Measurements from ENCODE around the gene HIPK4. TPM values are rescaled to one million over a fixed set of nuclear protein-coding genes. Genes with fewer than 3 reads are reported as not detected.

Gene HIPK4
- total and polyA plus RNA-seq, 2 donors from 2014 or later, result 0.09 TPM; not detected in 1

GRCh38 chr19:40417643-40417981 is 27.6 kb upstream of the HIPK4 start:
- no peak for FAIRE-seq
- H3K4me1 ChIP-seq (ENCODE audit: control insufficient read depth in 2 of 3, insufficient read depth in 2 of 3, low read depth in 1 of 3, low read length in 3 of 3), result peaks cover 3 to 8% (median 6%) of the 10 kb centered on the region in 3 donors
- H3K4me3 ChIP-seq (ENCODE audit: low read length in 3 of 3), result no peak overlapping the region

GRCh38 chr19:40416918-40417642 is 27.1 kb upstream of the HIPK4 start:
- Histone ChIP-seq H3K27me3 (ENCODE audit: control insufficient read depth, insufficient read depth, low read length) (no peaks in the 10 kb centered on the region), H3K9ac (ENCODE audit: low read length in 3 of 3) (peak overlapping the region in 1 of 3 donors; percentile 43), H3K4me1 (ENCODE audit: control insufficient read depth in 2 of 3, insufficient read depth in 2 of 3, low read depth in 1 of 3, low read length in 3 of 3) (peaks cover 3 to 8% (median 5%) of the 10 kb centered on the region in 3 donors), H3K27ac (ENCODE audit: low read depth in 2 of 2, low read length in 2 of 2) (peak overlapping the region; percentile 88 to 93), H3K4me3 (ENCODE audit: low read length in 3 of 3) (no peak overlapping the region), H3K9me3 (ENCODE audit: control insufficient read depth in 2 of 3, insufficient read depth in 1 of 3, low read length in 3 of 3) (no peaks in the 10 kb centered on the region), H3K36me3 (ENCODE audit: control insufficient read depth in 2 of 3, insufficient read depth in 3 of 3, low read length in 3 of 3) (peaks cover 0 to under 1% (median 0%) of the 10 kb centered on the region in 3 donors)
- intact Hi-C loops (cut with DNase I), result no loop called here
- peak; percentile 35 to 87 (median 65) for DNase-seq
- TF ChIP-seq CTCF (IDR thresholded peaks at IDR 0.05; ENCODE audit: borderline replicate concordance, extremely low read depth, insufficient read depth), result no peak
- FAIRE-seq, result no peak

More at GRCh38 chr19:40417643-40417981, 27.6 kb upstream of the HIPK4 start:
- H3K27me3 ChIP-seq (ENCODE audit: control insufficient read depth, insufficient read depth, low read length), result no peaks in the 10 kb centered on the region
- peak overlapping the region; percentile 88 to 93 for H3K27ac ChIP-seq (ENCODE audit: low read depth in 2 of 2, low read length in 2 of 2)
- peak in 1 of 5 donors; percentile 48 for DNase-seq
- no peaks in the 10 kb centered on the region for H3K9me3 ChIP-seq (ENCODE audit: control insufficient read depth in 2 of 3, insufficient read depth in 1 of 3, low read length in 3 of 3)
- H3K9ac ChIP-seq (ENCODE audit: low read length in 3 of 3), result peak overlapping the region in 2 of 3 donors; percentile 18 to 43
- intact Hi-C loops (cut with DNase I), result no loop called here
- H3K36me3 ChIP-seq (ENCODE audit: control insufficient read depth in 2 of 3, insufficient read depth in 3 of 3, low read length in 3 of 3), result peaks cover 0 to 6% (median under 1%) of the 10 kb centered on the region in 3 donors
- no peak for TF ChIP-seq CTCF (IDR thresholded peaks at IDR 0.05; ENCODE audit: borderline replicate concordance, extremely low read depth, insufficient read depth)

- no peaks in the 10 kb centered on the region for H3K27me3 ChIP-seq (ENCODE audit: control insufficient read depth, insufficient read depth, low read length)
- no peak for TF ChIP-seq CTCF (IDR thresholded peaks at IDR 0.05; ENCODE audit: borderline replicate concordance, extremely low read depth, insufficient read depth)
- FAIRE-seq (no peak), DNase-seq (no peak)
- H3K9ac ChIP-seq (ENCODE audit: low read length in 3 of 3), result no peak overlapping the region
- H3K27ac ChIP-seq (ENCODE audit: low read depth in 2 of 2, low read length in 2 of 2), result no peak overlapping the region
- intact Hi-C loops (cut with DNase I), result no loop called here
- H3K4me3 ChIP-seq (ENCODE audit: low read length in 3 of 3), result no peak overlapping the region
- no peaks in the 10 kb centered on the region for H3K36me3 ChIP-seq (ENCODE audit: control insufficient read depth in 2 of 3, insufficient read depth in 3 of 3, low read length in 3 of 3)
- H3K4me1 ChIP-seq (ENCODE audit: control insufficient read depth in 2 of 3, insufficient read depth in 2 of 3, low read depth in 1 of 3, low read length in 3 of 3), result peaks cover 3 to 7% (median 5%) of the 10 kb centered on the region in 3 donors
- no peaks in the 10 kb centered on the region for H3K9me3 ChIP-seq (ENCODE audit: control insufficient read depth in 2 of 3, insufficient read depth in 1 of 3, low read length in 3 of 3)
These were observed 25.8 kb upstream of the HIPK4 start for GRCh38 chr19:40415768-40416167.

Measured in kidney (tissue), 14 donors.